MM.1S (cell line): Measurements from ENCODE around the gene APOBEC4.

Source experiments
- DNase-seq: peaks from one replicate; pipeline ENCODE4 v3.0.0-alpha.2; 2015
- H2AFZ ChIP-seq: fragments of 300-600 bp; sonication (generic); 2 replicates; pipeline ENCODE4 v1.6.0; 2016; ENCODE audit warnings: antibody characterized with exemption, low read length
- H3F3A ChIP-seq: fragments of 300-600 bp; sonication (generic); 2 replicates; pipeline ENCODE4 v1.6.1; 2016; ENCODE audit warnings: mild to moderate bottlenecking, antibody characterized with exemption, low read length, moderate library complexity, mixed read lengths; ENCODE audit not compliant: insufficient read depth
- H3K27ac ChIP-seq: fragments of 300-600 bp; sonication (generic); 2 replicates; pipeline ENCODE4 v1.5.1; 2016; ENCODE audit warnings: mild to moderate bottlenecking, low read length
- H3K27me3 ChIP-seq: fragments of 300-600 bp; sonication (generic); replicated peaks from 2 replicates; pipeline ENCODE4 v1.6.0; 2016; ENCODE audit warnings: low read length; ENCODE audit not compliant: insufficient read depth
- H3K36me3 ChIP-seq: fragments of 300-600 bp; sonication (generic); replicated peaks from 2 replicates; pipeline ENCODE4 v1.6.1; 2016; ENCODE audit warnings: mild to moderate bottlenecking, low read length, mixed read lengths; ENCODE audit not compliant: insufficient read depth
- H3K4me1 ChIP-seq: fragments of 300-600 bp; sonication (generic); 2 replicates; pipeline ENCODE4 v1.6.1; 2016; ENCODE audit warnings: low read length, mixed read lengths
- H3K4me2 ChIP-seq: fragments of 300-600 bp; sonication (generic); 2 replicates; pipeline ENCODE4 v1.6.0; 2016; ENCODE audit warnings: low read depth, low read length
- H3K4me3 ChIP-seq: fragments of 300-600 bp; sonication (generic); 2 replicates; pipeline ENCODE4 v1.5.1; 2016; ENCODE audit warnings: low read length, mixed read lengths
- H3K79me2 ChIP-seq: fragments of 300-600 bp; sonication (generic); 2 replicates; pipeline ENCODE4 v1.6.1; 2016; ENCODE audit warnings: mixed run types, low read length, mixed read lengths
- H3K9ac ChIP-seq: fragments of 300-600 bp; sonication (generic); 2 replicates; pipeline ENCODE4 v1.6.1; 2016; ENCODE audit warnings: low read length, mixed read lengths
- H3K9me2 ChIP-seq: fragments of 300-600 bp; sonication (generic); replicated peaks from 2 replicates; pipeline ENCODE4 v1.6.1; 2016; ENCODE audit warnings: mild to moderate bottlenecking, low read length, mixed read lengths; ENCODE audit not compliant: insufficient read depth
- H3K9me3 ChIP-seq: fragments of 300-600 bp; sonication (generic); replicated peaks from 2 replicates; pipeline ENCODE4 v1.6.1; 2016; ENCODE audit warnings: mild to moderate bottlenecking, low read length, mixed read lengths; ENCODE audit not compliant: insufficient read depth
- H4K20me1 ChIP-seq: fragments of 300-600 bp; sonication (generic); 2 replicates; pipeline ENCODE4 v1.6.1; 2016; ENCODE audit warnings: mild to moderate bottlenecking, low read length, moderate library complexity, mixed read lengths; ENCODE audit not compliant: insufficient read depth
- CTCF ChIP-seq: fragments of 300-600 bp; sonication (generic); IDR thresholded peaks from 2 replicates; pipeline ENCODE4 v1.5.1; 2016; ENCODE audit warnings: antibody characterized with exemption, low read length, mixed read lengths
- EZH2 ChIP-seq: fragments of 300-600 bp; sonication (generic); optimal IDR thresholded peaks from 2 replicates; pipeline ENCODE3; 2017; ENCODE audit warnings: low read depth, mild to moderate bottlenecking, antibody characterized with exemption, low read length, mixed read lengths
- EZH2phosphoT487 ChIP-seq: fragments of 300-600 bp; sonication (generic); IDR thresholded peaks from 2 replicates; pipeline ENCODE4 v1.6.1; 2018; ENCODE audit warnings: antibody characterized with exemption, low read length

APOBEC4 gene

GRCh38 chr1:183632964-183633363, 20.2 kb downstream of the APOBEC4 start:
- DNase-seq: peak; percentile 27
- peaks cover 25% of the 10 kb centered on the region; the same call in 1 of the 2 replicates for H3K36me3 ChIP-seq

GRCh38 chr1:183632114-183632513, 21.0 kb downstream of the APOBEC4 start:
- no peak overlapping the region for H3K27ac ChIP-seq
- peaks cover 25% of the 10 kb centered on the region for H3F3A ChIP-seq
- no peaks in the 10 kb centered on the region for H3K27me3 ChIP-seq
- H3K9me3 ChIP-seq: no peaks in the 10 kb centered on the region
- peak overlapping the region; percentile 91; the same call in 1 of the 2 replicates for H3K4me3 ChIP-seq
- H3K4me1 ChIP-seq: peaks cover 41% of the 10 kb centered on the region
- DNase-seq: no peak
- TF ChIP-seq EZH2phosphoT487 (no peak), EZH2 (no peak), CTCF (no peak)
- no peak overlapping the region for H3K9ac ChIP-seq
- no peaks in the 10 kb centered on the region for H3K9me2 ChIP-seq
- H2AFZ ChIP-seq: no peak overlapping the region
- peaks cover 25% of the 10 kb centered on the region; the same call in 1 of the 2 replicates for H3K36me3 ChIP-seq
- H3K4me2 ChIP-seq: peak overlapping the region; percentile 73
- peaks cover 78% of the 10 kb centered on the region for H3K79me2 ChIP-seq
- peaks cover 5% of the 10 kb centered on the region; the same call in 1 of the 2 replicates for H4K20me1 ChIP-seq

More at GRCh38 chr1:183632964-183633363, 20.2 kb downstream of the APOBEC4 start:
- H3K9me2 ChIP-seq: no peaks in the 10 kb centered on the region
- H2AFZ ChIP-seq: no peak overlapping the region
- H3F3A ChIP-seq: peaks cover 21% of the 10 kb centered on the region
- peak overlapping the region; percentile 82; the same call in 1 of the 2 replicates for H3K9ac ChIP-seq
- H3K79me2 ChIP-seq: peaks cover 72% of the 10 kb centered on the region
- H4K20me1 ChIP-seq: peaks cover 5% of the 10 kb centered on the region; the same call in 1 of the 2 replicates
- peak overlapping the region; percentile 91 for H3K4me3 ChIP-seq
- H3K4me1 ChIP-seq: peaks cover 35% of the 10 kb centered on the region
- no peaks in the 10 kb centered on the region for H3K27me3 ChIP-seq
- H3K4me2 ChIP-seq: peak overlapping the region; percentile 73
- no peak for TF ChIP-seq EZH2phosphoT487
- no peak for TF ChIP-seq EZH2
- no peak for TF ChIP-seq CTCF
- no peaks in the 10 kb centered on the region for H3K9me3 ChIP-seq
- no peak overlapping the region for H3K27ac ChIP-seq

- Histone ChIP-seq H3F3A (peaks cover 33% of the 10 kb centered on the region), H3K36me3 (peaks cover 25% of the 10 kb centered on the region; the same call in 1 of the 2 replicates), H3K9me3 (no peaks in the 10 kb centered on the region), H2AFZ (no peak overlapping the region), H3K4me1 (peaks cover 54% of the 10 kb centered on the region), H3K27ac (no peak overlapping the region), H3K79me2 (peaks cover 83% of the 10 kb centered on the region), H3K9ac (no peak overlapping the region), H3K4me2 (no peak overlapping the region), H3K9me2 (no peaks in the 10 kb centered on the region), H3K27me3 (no peaks in the 10 kb centered on the region), H4K20me1 (peaks cover 5% of the 10 kb centered on the region; the same call in 1 of the 2 replicates), H3K4me3 (no peak overlapping the region)
- TF ChIP-seq CTCF (no peak), EZH2phosphoT487 (no peak), EZH2 (no peak)
- DNase-seq: no peak
These were observed 22.4 kb downstream of the APOBEC4 start for GRCh38 chr1:183630748-183631147.
